Kidney (tissue), 14 donors: ENCODE data around the gene TMEM129. TPM values are rescaled to one million over a fixed set of nuclear protein-coding genes. Genes with fewer than 3 reads are reported as not detected.

Source experiments
- DNase-seq, 5 donors: peaks; one replicate each; pipeline ENCODE4 v3.0.0-alpha.2; 2013 to 2020
- FAIRE-seq: peaks from 2 replicates; lab custom pipeline; 2012; peaks lifted over from hg19 to GRCh38; lab: Jason Lieb, UNC
- H3K27ac ChIP-seq, 2 donors: one replicate each; pipeline ENCODE4 v1.7.0; 2013; ENCODE audit warnings: low read depth in 2 of 2, low read length in 2 of 2, inconsistent platforms in 1 of 2
- H3K27me3 ChIP-seq: one replicate; pipeline ENCODE4 v1.7.1; 2013; ENCODE audit warnings: low read length, inconsistent platforms; ENCODE audit not compliant: control insufficient read depth, insufficient read depth
- H3K36me3 ChIP-seq, 3 donors: one replicate each; pipeline versions ENCODE4 v1.7.0 to v1.7.1; 2013; ENCODE audit warnings: low read length in 3 of 3, control low read depth in 1 of 3, inconsistent platforms in 1 of 3; ENCODE audit not compliant: insufficient read depth in 3 of 3, control insufficient read depth in 2 of 3
- H3K4me1 ChIP-seq, 3 donors: one replicate each; pipeline versions ENCODE4 v1.7.0 to v1.7.1; 2013; ENCODE audit warnings: low read length in 3 of 3, inconsistent platforms in 1 of 3, low read depth in 1 of 3; ENCODE audit not compliant: control insufficient read depth in 2 of 3, insufficient read depth in 2 of 3
- H3K4me3 ChIP-seq, 3 donors: one replicate each; pipeline versions ENCODE4 v1.7.0 to v1.8.1; 2013; ENCODE audit warnings: low read length in 3 of 3, control low read depth in 1 of 3, inconsistent platforms in 1 of 3
- H3K9ac ChIP-seq, 3 donors: one replicate each; pipeline versions ENCODE4 v1.7.0 to v1.7.1; 2013; ENCODE audit warnings: low read length in 3 of 3, control low read depth in 1 of 3, inconsistent platforms in 1 of 3
- H3K9me3 ChIP-seq, 3 donors: one replicate each; pipeline versions ENCODE4 v1.7.0 to v1.7.1; 2013; ENCODE audit warnings: low read length in 3 of 3, control low read depth in 1 of 3, inconsistent platforms in 1 of 3; ENCODE audit not compliant: control insufficient read depth in 2 of 3, insufficient read depth in 1 of 3
- intact Hi-C: fragments of 100-400 bp; cut with DNase I; formaldehyde crosslinking; loops from one replicate; pipeline ENCODE4 v1.11.1; 2022
- polyA plus RNA-seq: library from polyadenylated mRNA; stranded (reverse); fragments of 350-450 nt; fragmentation: Illumina TruSeq; extraction: RNeasy Lipid Tissue Mini Kit (QIAGEN cat#74804); gene quantifications from one replicate; pipeline ENCODE4 v1.2.3, GENCODE V29; 2014; ENCODE audit warnings: low read depth, low replicate concordance; ENCODE audit not compliant: insufficient read depth
- total RNA-seq: library from RNA; stranded (reverse); fragmentation: NEBNext Ultra II Directional; extraction: Animal tissue kit (Norgen Biotek cat#: 25700); gene quantifications from one replicate; pipeline ENCODE4 v1.2.1, GENCODE V29; 2021
- TF ChIP-seq, protein P1 (sequence below): IDR thresholded peaks from 3 replicates; pipeline ENCODE4 v1.5.1; 2012; ENCODE audit warnings: mild to moderate bottlenecking, moderate library complexity, borderline replicate concordance; ENCODE audit not compliant: insufficient read depth; ENCODE audit errors: extremely low read depth
- donor health status: control.
- donor health status: control.
- donor health status: control.
- donor health status: control.
- donor health status: control.
- donor health status: DM: yes; HTN: yes; CAD: no.
- donor health status: Normal renal cell carcinoma (clear cell type).

The TMEM129 gene
- total and polyA plus RNA-seq, 2 donors from 2014 or later = 48.2 to 60.0 TPM

DNA sequence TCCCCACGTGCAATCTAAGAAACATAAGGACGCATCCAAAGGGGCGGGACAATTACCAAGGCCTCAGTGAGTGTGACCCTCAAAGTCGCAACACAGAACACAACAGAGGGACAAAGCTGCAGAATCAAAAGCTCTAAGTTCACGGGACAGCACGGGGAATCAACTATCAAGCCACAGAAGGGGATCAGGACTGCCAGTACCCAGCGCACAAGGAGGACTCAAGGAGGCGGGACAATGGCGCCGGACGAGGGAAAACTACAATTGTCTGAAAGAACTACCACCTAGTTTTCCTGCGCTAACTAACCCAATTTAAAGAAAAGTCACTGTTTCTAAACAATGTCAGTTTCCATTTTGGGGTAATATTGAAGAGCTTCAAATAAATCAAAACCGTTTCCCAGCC is 38.3 kb downstream of the TMEM129 start:
- Histone ChIP-seq H3K4me1 (peaks cover 3 to 8% (median 4%) of the 10 kb centered on the region in 3 donors), H3K9me3 (no peaks in the 10 kb centered on the region), H3K27me3 (no peaks in the 10 kb centered on the region), H3K9ac (no peak overlapping the region), H3K36me3 (no peaks in the 10 kb centered on the region), H3K27ac (no peak overlapping the region), H3K4me3 (peak overlapping the region; percentile 47 to 59 (median 57))
- FAIRE-seq = no peak
- DNase-seq = no peak
- TF ChIP-seq, protein P1, sequence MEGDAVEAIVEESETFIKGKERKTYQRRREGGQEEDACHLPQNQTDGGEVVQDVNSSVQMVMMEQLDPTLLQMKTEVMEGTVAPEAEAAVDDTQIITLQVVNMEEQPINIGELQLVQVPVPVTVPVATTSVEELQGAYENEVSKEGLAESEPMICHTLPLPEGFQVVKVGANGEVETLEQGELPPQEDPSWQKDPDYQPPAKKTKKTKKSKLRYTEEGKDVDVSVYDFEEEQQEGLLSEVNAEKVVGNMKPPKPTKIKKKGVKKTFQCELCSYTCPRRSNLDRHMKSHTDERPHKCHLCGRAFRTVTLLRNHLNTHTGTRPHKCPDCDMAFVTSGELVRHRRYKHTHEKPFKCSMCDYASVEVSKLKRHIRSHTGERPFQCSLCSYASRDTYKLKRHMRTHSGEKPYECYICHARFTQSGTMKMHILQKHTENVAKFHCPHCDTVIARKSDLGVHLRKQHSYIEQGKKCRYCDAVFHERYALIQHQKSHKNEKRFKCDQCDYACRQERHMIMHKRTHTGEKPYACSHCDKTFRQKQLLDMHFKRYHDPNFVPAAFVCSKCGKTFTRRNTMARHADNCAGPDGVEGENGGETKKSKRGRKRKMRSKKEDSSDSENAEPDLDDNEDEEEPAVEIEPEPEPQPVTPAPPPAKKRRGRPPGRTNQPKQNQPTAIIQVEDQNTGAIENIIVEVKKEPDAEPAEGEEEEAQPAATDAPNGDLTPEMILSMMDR = no peak
- intact Hi-C loops = no loop called here

DNA sequence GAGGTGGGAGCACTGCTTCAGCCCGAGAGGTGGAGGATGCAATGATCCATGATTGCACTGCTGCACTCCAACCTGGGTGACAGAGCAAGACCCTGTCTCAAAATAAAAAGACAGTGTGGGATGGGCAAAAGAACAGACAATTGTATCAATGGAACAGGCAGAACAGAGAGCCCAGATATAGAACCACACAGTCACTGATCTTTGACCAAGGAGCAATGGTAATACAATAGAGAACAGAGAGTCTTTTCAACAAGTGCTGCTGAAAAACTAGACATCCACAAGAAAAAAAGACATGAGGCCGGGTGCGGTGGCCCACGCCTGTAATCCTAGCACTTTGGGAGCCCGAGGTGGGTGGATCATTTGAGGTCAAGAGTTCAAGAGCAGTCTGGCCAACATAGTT is 42.9 kb downstream of the TMEM129 start:
- H3K9me3 ChIP-seq = no peaks in the 10 kb centered on the region
- H3K27ac ChIP-seq = no peak overlapping the region
- H3K36me3 ChIP-seq = no peaks in the 10 kb centered on the region
- DNase-seq (no peak), FAIRE-seq (no peak)
- H3K4me1 ChIP-seq = peaks cover 0 to 2% (median 0%) of the 10 kb centered on the region in 3 donors
- intact Hi-C loops = no loop called here
- H3K27me3 ChIP-seq = no peaks in the 10 kb centered on the region
- TF ChIP-seq, protein P1 = no peak
- H3K4me3 ChIP-seq = no peak overlapping the region
- H3K9ac ChIP-seq = no peak overlapping the region

DNA sequence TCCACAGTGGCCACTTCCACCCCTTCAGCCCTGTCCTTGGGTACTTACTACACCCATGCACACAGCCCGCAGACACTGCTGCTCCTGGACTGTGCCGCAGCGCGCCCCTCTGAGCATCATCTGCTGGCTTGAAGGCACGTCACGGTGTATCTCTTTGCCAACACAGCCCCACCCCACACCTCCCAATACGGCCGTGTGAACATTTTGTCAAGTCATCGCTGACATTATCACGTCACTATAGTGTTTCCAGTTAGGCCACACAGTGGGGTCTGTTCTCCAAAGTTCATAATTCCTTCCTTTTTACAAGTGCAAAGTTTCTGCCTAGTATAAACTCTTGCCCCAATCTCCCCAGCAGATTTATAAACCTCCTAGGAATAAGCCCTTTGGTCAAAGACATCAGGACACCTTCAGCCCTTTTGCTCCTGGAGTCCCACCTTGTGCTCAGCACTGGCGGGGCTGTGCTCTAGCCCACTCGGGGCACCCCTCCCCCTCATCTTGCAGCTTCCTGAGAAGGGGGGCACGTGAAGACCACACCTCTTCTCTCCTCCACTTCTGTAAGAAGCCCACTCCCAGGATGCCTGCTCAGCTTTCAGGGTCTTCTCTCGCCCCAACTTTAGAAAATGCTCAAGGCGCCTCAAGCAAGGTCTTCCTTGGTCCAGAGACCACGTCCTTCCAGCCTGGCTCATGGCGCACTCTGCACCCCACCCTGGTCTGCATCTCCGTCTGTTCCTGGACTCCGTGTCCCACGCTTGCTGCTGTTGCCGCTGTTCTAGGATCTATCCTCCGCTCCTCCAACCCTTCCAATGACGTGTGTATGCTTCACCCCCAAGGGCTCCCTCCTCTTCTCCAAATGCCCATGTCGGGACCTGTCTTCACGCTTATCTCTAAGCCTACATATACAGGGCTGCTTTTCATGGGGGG is 44.3 kb downstream of the TMEM129 start:
- TF ChIP-seq, protein P1 = no peak
- intact Hi-C loops = no loop called here
- Histone ChIP-seq H3K4me3 (no peak overlapping the region), H3K36me3 (no peaks in the 10 kb centered on the region), H3K9me3 (no peaks in the 10 kb centered on the region), H3K4me1 (no peaks in the 10 kb centered on the region), H3K9ac (no peak overlapping the region), H3K27ac (no peak overlapping the region), H3K27me3 (no peaks in the 10 kb centered on the region)
- no peak for DNase-seq
- no peak for FAIRE-seq

DNA sequence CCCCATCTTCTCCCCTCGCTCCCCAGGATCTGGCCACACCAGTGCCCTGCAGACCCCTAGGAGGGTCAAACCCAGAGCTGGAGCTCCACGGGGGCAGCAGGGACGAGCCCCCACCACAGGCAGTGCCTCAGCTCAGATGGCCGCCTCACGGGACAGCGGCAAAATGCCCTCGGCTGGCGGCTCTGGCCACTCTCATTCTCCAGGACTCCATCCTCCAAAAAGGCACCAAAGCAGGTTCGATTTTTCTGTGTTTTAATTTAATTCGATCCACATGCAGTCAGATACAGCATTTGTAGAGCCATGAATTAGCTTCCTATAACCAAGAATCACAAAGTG is 45.4 kb downstream of the TMEM129 start:
- FAIRE-seq (no peak), DNase-seq (no peak)
- H3K4me3 ChIP-seq = no peak overlapping the region
- TF ChIP-seq, protein P1 = no peak
- intact Hi-C loops = no loop called here
- no peaks in the 10 kb centered on the region for H3K9me3 ChIP-seq
- H3K4me1 ChIP-seq = no peaks in the 10 kb centered on the region
- H3K27ac ChIP-seq = no peak overlapping the region
- H3K36me3 ChIP-seq = no peaks in the 10 kb centered on the region
- no peak overlapping the region for H3K9ac ChIP-seq
- no peaks in the 10 kb centered on the region for H3K27me3 ChIP-seq
